ENCODE data around the gene MSRB2. TPM values are rescaled to one million over a fixed set of nuclear protein-coding genes. Genes with fewer than 3 reads are reported as not detected.

Gene MSRB2
- total and polyA plus RNA-seq, 2 of the 8 experiments (the other 6 are each of a cell fraction or from before 2014, with no cell fraction given), result 11.0 to 13.9 TPM

- FAIRE-seq, result no peak
- no peaks in the 10 kb centered on the region for H4K20me1 ChIP-seq (replicated peaks in 1 of 2; ENCODE audit: control insufficient read depth in 1 of 2, insufficient read depth in 2 of 2, low read length in 2 of 2)
- H3K4me2 ChIP-seq (ENCODE audit: insufficient read depth in 1 of 2, low read depth in 2 of 2, low read length in 2 of 2), result peak overlapping the region in 1 of 2 experiments; percentile 31; a peak in 2 of 4 replicates
- H2AK5ac ChIP-seq (ENCODE audit: low read depth, low read length), result no peak overlapping the region
- 0 out of 2 replicates have a peak overlapping the region, but pooled peaks have one; percentile 34 for H2BK20ac ChIP-seq (ENCODE audit: low read length)
- CTCF ChIA-PET (ENCODE audit: partially characterized antibody), result interaction anchor here (0.7 to 1.2 kb wide), 4 partner anchors 13 to 482 kb away, joined by 3 to 4 read pairs (median 3); no protein-coding TSS in a partner anchor
- no peak overlapping the region for H3K56ac ChIP-seq (replicated peaks; ENCODE audit: insufficient read length, low read depth, low read length)
- H3K79me2 ChIP-seq (ENCODE audit: control insufficient read depth in 1 of 2, insufficient read depth in 2 of 2, low read length in 2 of 2), result no peaks in the 10 kb centered on the region
- H2AFZ ChIP-seq (ENCODE audit: low read length), result no peak overlapping the region
- no peaks in the 10 kb centered on the region for H3K36me3 ChIP-seq (ENCODE audit: control insufficient read depth in 2 of 4, insufficient read depth in 4 of 4, low read length in 3 of 4)
- H3K9ac ChIP-seq (replicated peaks in 1 of 4; ENCODE audit: extremely low read depth in 1 of 4, low read depth in 3 of 4, low read length in 3 of 4), result no peak overlapping the region
- H3K4ac ChIP-seq (replicated peaks; ENCODE audit: insufficient read length, low read depth, low read length), result no peak overlapping the region
- H4K91ac ChIP-seq (replicated peaks; ENCODE audit: insufficient read length, low read length), result no peak overlapping the region
- no peaks in the 10 kb centered on the region for H3K9me3 ChIP-seq (ENCODE audit: insufficient read depth in 2 of 2, low read depth in 1 of 2, low read length in 1 of 2)
- no peaks in the 10 kb centered on the region for H3K23me2 ChIP-seq (ENCODE audit: low read depth, low read length)
- no peaks in the 10 kb centered on the region for H3K79me1 ChIP-seq (ENCODE audit: low read depth, low read length)
- WGBS, 2 experiments (ENCODE audit: extremely low coverage in 1 of 2, insufficient coverage in 1 of 2, insufficient read length in 1 of 2, insufficient replicate concordance in 2 of 2, low coverage in 1 of 2, low lambda C conversion rate in 2 of 2, missing lambda C conversion rate in 1 of 2), result 73% methylated on average over 20 of the region's 20 CpGs; no CpG with 5 or more reads in 1 of the 2 experiments
- TF ChIP-seq CTBP2 (IDR thresholded peaks at IDR 0.05; ENCODE audit: borderline replicate concordance, insufficient read depth, insufficient read length, low read length), result no peak
- TF ChIP-seq TAF1 (IDR thresholded peaks at IDR 0.05; ENCODE audit: low read depth, low read length), result no peak
- no peak overlapping the region for H2BK12ac ChIP-seq (ENCODE audit: low read depth, low read length)
- DNase-seq (ENCODE audit: low read depth in 1 of 2, low spot score in 2 of 2), result peak in 1 of 2 experiments; percentile 41
- POLR2A ChIA-PET (ENCODE audit: partially characterized antibody), result no interaction called here
- H3K18ac ChIP-seq (ENCODE audit: extremely low read depth, low read length), result no peak overlapping the region
- no peak overlapping the region for H3K14ac ChIP-seq (ENCODE audit: insufficient read length)
- peaks cover 6 to 23% (median 18%) of the 10 kb centered on the region in 4 experiments; a peak in 6 of 7 replicates for H3K4me1 ChIP-seq (replicated peaks in 1 of 4; ENCODE audit: control insufficient read depth in 3 of 4, insufficient read depth in 4 of 4, low read length in 3 of 4)
- no peak overlapping the region for H4K5ac ChIP-seq (ENCODE audit: insufficient read length, low read depth, low read length)
- H3K4me3 ChIP-seq (ENCODE audit: extremely low read depth in 1 of 4, insufficient read depth in 2 of 4, low read depth in 3 of 4, low read length in 4 of 4), result no peak overlapping the region; a peak in 1 of 8 replicates
- H3K27ac ChIP-seq (ENCODE audit: low read depth, low read length), result no peak overlapping the region
- 0 out of 2 replicates have a peak overlapping the region, but pooled peaks have one; percentile 10 for H2BK15ac ChIP-seq (ENCODE audit: low read length)
- H2BK120ac ChIP-seq (replicated peaks; ENCODE audit: low read depth, low read length), result no peak overlapping the region
- no peak overlapping the region for H3K23ac ChIP-seq (ENCODE audit: insufficient read length)
- H3K27me3 ChIP-seq (replicated peaks in 1 of 4; ENCODE audit: control insufficient read depth in 3 of 4, extremely low read depth in 1 of 4, insufficient read depth in 3 of 4, low read length in 3 of 4), result no peaks in the 10 kb centered on the region
- H2BK5ac ChIP-seq (ENCODE audit: low read depth, low read length), result no peak overlapping the region; the same call in 1 of the 2 replicates
- no peak overlapping the region for H4K8ac ChIP-seq (ENCODE audit: extremely low read depth, insufficient read depth, low read length)
Measured at GRCh38 chr10:23063045-23063972, 32.1 kb upstream of the MSRB2 start.
